HepG2 (cell line): ENCODE measurements around the gene ADGRF1. TPM values are rescaled to one million over a fixed set of nuclear protein-coding genes. Genes with fewer than 3 reads are reported as not detected.
A peak's percentile ranks its signal among the peaks of the same experiment; 100 is the strongest.

Source experiments
- CCAR2 ChIP-seq: fragments of 200-400 bp; formaldehyde crosslinking; optimal IDR thresholded peaks from 2 replicates; pipeline ENCODE3; 2018; ENCODE audit warnings: low read depth, mild to moderate bottlenecking, low read length, moderate library complexity
- KDM5B ChIP-seq: sonication (generic); formaldehyde crosslinking; IDR thresholded peaks from 2 replicates; pipeline ENCODE4 v1.4.0; 2020; ENCODE audit warnings: missing genetic modification reagents, mild to moderate bottlenecking, borderline replicate concordance
- NFE2L1 ChIP-seq: sonication (generic); formaldehyde crosslinking; IDR thresholded peaks from 2 replicates; pipeline ENCODE4 v1.4.0; 2020; ENCODE audit warnings: missing genetic modification reagents, mild to moderate bottlenecking, borderline replicate concordance
- NFYB ChIP-seq: sonication (generic); formaldehyde crosslinking; IDR thresholded peaks from 2 replicates; pipeline ENCODE4 v1.4.0; 2020; ENCODE audit warnings: missing genetic modification reagents
- REPIN1 ChIP-seq: sonication (generic); formaldehyde crosslinking; IDR thresholded peaks from 2 replicates; pipeline ENCODE4 v1.8.0; 2022; ENCODE audit warnings: missing genetic modification reagents, low read depth, mild to moderate bottlenecking, borderline replicate concordance
- SIX1 ChIP-seq: sonication (generic); formaldehyde crosslinking; IDR thresholded peaks from 2 replicates; pipeline ENCODE4 v1.4.0; 2020; ENCODE audit warnings: missing genetic modification reagents, borderline replicate concordance
- TBL1XR1 ChIP-seq: fragments of 150-350 bp; IDR thresholded peaks from 2 replicates; pipeline ENCODE4 v1.6.1; 2014; ENCODE audit warnings: borderline replicate concordance, low read length; ENCODE audit not compliant: partially characterized antibody
- ZFP82 ChIP-seq: sonication (generic); formaldehyde crosslinking; IDR thresholded peaks from 2 replicates; pipeline ENCODE4 v1.5.1; 2020; ENCODE audit warnings: mild to moderate bottlenecking, missing genetic modification reagents, borderline replicate concordance
- ZNF138 ChIP-seq: sonication (generic); formaldehyde crosslinking; IDR thresholded peaks from 2 replicates; pipeline ENCODE4 v1.5.0; 2020; ENCODE audit warnings: mild to moderate bottlenecking, low read depth, missing genetic modification reagents
- ZNF33A ChIP-seq: sonication (generic); formaldehyde crosslinking; IDR thresholded peaks from 2 replicates; pipeline ENCODE4 v1.5.1; 2020; ENCODE audit warnings: missing genetic modification reagents, mild to moderate bottlenecking, moderate library complexity, borderline replicate concordance
- ZNF614 ChIP-seq: IDR thresholded peaks from 2 replicates; pipeline ENCODE4 v1.6.1; 2018; ENCODE audit warnings: missing biosample characterization, missing genetic modification reagents, inconsistent platforms, borderline replicate concordance
- ZNF784 ChIP-seq: sonication (generic); formaldehyde crosslinking; IDR thresholded peaks from 2 replicates; pipeline ENCODE4 v1.5.1; 2020; ENCODE audit warnings: missing genetic modification reagents, mild to moderate bottlenecking, borderline replicate concordance
- polyA plus RNA-seq, 8 experiments: library from polyadenylated mRNA; depleted of rRNA in 3 of 8; stranded (reverse) in 7 of 8; unstranded in 1 of 8; fragments of >200 nt; fragmentation: Illumina TruSeq in 4 of 8; extraction: Trizol in 4 of 8; gene quantifications; 2 replicates each; pipeline versions ENCODE4 v1.2.1 to v1.2.3, GENCODE V29; 2011 to 2016; ENCODE audit warnings: low read depth in 4 of 8, missing spikeins in 1 of 8, mixed read lengths in 1 of 8; ENCODE audit not compliant: insufficient read depth in 1 of 8
- total RNA-seq, 5 experiments: library from RNA; depleted of rRNA; stranded (reverse); fragments of >200 nt; fragmentation: Illumina TruSeq; extraction: Trizol; gene quantifications; 2 replicates each; pipeline ENCODE4 v1.2.3, GENCODE V29; 2016; ENCODE audit warnings: low read depth in 1 of 5
- TF ChIP-seq, protein P1 (sequence below): sonication (generic); formaldehyde crosslinking; IDR thresholded peaks from 2 replicates; pipeline ENCODE4 v1.5.0; 2020; ENCODE audit warnings: missing genetic modification reagents
- TF ChIP-seq, protein P2 (sequence below): sonication (generic); formaldehyde crosslinking; IDR thresholded peaks from 2 replicates; pipeline ENCODE4 v1.4.0; 2020; ENCODE audit warnings: missing genetic modification reagents
- TF ChIP-seq, protein P3 (sequence below): sonication (generic); formaldehyde crosslinking; IDR thresholded peaks from 2 replicates; pipeline ENCODE4 v1.5.1; 2020; ENCODE audit warnings: mild to moderate bottlenecking, missing genetic modification reagents, moderate library complexity

Gene ADGRF1
- total and polyA plus RNA-seq, 2 of the 13 experiments (the other 11 are each of a cell fraction or from before 2014, with no cell fraction given) = not detected

DNA sequence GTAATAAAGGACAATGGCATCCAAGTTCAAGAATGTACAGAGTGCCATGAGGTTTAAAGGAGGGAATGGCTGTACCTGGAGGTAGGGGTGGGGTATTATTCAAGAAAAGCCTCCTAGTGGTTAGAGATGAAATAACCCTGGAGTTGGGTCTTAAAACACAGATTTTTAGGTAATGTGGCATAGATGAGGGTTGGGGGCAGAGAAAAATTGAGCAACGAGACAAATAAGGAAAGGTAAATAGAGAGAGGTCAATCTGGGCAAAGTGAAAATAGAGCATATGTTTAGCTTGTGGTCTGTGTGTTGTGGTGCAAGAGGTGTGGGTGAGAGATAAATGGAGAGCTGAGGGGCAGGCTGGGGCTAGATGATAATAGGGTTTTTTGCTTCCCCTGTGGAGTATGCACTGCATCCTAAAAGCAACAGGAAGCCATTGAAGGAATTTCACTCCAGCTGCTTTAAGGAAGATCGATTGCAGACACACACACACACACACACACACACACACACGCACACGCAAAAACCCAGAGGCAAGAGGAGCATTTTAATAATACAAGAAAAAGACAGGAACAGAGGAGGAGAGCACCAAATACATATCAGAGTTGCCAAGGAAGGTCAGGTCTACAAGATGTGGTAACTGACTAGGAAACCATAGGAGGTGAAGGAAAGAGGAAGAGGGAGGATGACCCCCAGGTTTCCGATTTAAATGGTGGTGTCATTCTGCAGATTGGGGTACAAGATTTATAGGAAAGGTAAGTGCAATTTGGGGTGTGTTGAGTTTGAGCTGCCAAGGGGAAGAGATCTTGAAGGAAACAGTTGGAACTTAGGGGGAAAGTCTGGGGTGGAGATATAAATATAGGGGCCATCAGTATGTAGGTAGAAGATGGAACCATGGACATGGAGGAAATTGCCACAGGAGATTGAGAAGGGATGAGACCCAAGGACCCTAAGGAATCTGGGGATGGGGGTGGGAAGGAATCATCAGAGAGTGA lies 31.3 kb upstream of the ADGRF1 start (continued):
- TF ChIP-seq, protein P1, sequence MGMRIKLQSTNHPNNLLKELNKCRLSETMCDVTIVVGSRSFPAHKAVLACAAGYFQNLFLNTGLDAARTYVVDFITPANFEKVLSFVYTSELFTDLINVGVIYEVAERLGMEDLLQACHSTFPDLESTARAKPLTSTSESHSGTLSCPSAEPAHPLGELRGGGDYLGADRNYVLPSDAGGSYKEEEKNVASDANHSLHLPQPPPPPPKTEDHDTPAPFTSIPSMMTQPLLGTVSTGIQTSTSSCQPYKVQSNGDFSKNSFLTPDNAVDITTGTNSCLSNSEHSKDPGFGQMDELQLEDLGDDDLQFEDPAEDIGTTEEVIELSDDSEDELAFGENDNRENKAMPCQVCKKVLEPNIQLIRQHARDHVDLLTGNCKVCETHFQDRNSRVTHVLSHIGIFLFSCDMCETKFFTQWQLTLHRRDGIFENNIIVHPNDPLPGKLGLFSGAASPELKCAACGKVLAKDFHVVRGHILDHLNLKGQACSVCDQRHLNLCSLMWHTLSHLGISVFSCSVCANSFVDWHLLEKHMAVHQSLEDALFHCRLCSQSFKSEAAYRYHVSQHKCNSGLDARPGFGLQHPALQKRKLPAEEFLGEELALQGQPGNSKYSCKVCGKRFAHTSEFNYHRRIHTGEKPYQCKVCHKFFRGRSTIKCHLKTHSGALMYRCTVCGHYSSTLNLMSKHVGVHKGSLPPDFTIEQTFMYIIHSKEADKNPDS (CRISPR knock-in tag) = peak; percentile 35; the same call in 1 of the 2 replicates
- peak; percentile 18 for TF ChIP-seq CCAR2
- TF ChIP-seq NFYB (CRISPR knock-in tag) = peak; percentile 26; the same call in 1 of the 2 replicates
- TF ChIP-seq ZNF33A (CRISPR knock-in tag) = no peak
- TF ChIP-seq REPIN1 (CRISPR knock-in tag) = peak; percentile 98
- TF ChIP-seq, protein P2, sequence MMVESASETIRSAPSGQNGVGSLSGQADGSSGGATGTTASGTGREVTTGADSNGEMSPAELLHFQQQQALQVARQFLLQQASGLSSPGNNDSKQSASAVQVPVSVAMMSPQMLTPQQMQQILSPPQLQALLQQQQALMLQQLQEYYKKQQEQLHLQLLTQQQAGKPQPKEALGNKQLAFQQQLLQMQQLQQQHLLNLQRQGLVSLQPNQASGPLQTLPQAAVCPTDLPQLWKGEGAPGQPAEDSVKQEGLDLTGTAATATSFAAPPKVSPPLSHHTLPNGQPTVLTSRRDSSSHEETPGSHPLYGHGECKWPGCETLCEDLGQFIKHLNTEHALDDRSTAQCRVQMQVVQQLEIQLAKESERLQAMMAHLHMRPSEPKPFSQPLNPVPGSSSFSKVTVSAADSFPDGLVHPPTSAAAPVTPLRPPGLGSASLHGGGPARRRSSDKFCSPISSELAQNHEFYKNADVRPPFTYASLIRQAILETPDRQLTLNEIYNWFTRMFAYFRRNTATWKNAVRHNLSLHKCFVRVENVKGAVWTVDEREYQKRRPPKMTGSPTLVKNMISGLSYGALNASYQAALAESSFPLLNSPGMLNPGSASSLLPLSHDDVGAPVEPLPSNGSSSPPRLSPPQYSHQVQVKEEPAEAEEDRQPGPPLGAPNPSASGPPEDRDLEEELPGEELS (CRISPR knock-in tag) = peak; percentile 98
- TF ChIP-seq SIX1 = peak; percentile 90
- peak; percentile 93 for TF ChIP-seq TBL1XR1
- TF ChIP-seq, protein P3, sequence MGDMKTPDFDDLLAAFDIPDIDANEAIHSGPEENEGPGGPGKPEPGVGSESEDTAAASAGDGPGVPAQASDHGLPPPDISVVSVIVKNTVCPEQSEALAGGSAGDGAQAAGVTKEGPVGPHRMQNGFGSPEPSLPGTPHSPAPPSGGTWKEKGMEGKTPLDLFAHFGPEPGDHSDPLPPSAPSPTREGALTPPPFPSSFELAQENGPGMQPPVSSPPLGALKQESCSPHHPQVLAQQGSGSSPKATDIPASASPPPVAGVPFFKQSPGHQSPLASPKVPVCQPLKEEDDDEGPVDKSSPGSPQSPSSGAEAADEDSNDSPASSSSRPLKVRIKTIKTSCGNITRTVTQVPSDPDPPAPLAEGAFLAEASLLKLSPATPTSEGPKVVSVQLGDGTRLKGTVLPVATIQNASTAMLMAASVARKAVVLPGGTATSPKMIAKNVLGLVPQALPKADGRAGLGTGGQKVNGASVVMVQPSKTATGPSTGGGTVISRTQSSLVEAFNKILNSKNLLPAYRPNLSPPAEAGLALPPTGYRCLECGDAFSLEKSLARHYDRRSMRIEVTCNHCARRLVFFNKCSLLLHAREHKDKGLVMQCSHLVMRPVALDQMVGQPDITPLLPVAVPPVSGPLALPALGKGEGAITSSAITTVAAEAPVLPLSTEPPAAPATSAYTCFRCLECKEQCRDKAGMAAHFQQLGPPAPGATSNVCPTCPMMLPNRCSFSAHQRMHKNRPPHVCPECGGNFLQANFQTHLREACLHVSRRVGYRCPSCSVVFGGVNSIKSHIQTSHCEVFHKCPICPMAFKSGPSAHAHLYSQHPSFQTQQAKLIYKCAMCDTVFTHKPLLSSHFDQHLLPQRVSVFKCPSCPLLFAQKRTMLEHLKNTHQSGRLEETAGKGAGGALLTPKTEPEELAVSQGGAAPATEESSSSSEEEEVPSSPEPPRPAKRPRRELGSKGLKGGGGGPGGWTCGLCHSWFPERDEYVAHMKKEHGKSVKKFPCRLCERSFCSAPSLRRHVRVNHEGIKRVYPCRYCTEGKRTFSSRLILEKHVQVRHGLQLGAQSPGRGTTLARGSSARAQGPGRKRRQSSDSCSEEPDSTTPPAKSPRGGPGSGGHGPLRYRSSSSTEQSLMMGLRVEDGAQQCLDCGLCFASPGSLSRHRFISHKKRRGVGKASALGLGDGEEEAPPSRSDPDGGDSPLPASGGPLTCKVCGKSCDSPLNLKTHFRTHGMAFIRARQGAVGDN (CRISPR knock-in tag) = no peak
- TF ChIP-seq NFE2L1 = no peak
- peak; percentile 97 for TF ChIP-seq ZNF614 (CRISPR knock-in tag)
- no peak for TF ChIP-seq KDM5B (CRISPR knock-in tag)
- TF ChIP-seq ZNF138 (CRISPR knock-in tag) = no peak
- 0 out of 2 replicates have a peak, but pooled peaks have one; percentile 48 for TF ChIP-seq ZFP82 (CRISPR knock-in tag)
- TF ChIP-seq ZNF784 (CRISPR knock-in tag) = peak; percentile 86
